ENCODE data around the gene CLCN1.

CLCN1 gene

DNA sequence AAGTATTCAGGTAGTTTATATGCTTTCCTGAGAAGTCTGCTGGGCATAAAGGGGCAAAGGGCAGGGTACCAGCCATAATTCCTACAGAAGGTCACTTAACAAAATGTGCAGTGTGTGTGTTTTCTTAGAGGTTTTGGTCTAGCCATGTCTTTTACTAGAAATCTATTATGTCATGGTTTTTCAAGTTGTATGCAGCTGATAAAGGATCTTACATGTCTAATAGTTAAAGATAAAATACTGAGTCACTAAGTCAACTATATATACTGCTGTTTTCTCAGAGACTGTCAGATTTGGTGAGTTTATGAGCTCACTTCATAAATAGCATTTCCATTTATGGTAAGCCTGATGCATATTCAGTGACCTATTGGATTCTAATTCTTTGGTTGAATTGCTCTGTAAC, 20.0 kb upstream of the CLCN1 start:
- no peak for DNase-seq

DNA sequence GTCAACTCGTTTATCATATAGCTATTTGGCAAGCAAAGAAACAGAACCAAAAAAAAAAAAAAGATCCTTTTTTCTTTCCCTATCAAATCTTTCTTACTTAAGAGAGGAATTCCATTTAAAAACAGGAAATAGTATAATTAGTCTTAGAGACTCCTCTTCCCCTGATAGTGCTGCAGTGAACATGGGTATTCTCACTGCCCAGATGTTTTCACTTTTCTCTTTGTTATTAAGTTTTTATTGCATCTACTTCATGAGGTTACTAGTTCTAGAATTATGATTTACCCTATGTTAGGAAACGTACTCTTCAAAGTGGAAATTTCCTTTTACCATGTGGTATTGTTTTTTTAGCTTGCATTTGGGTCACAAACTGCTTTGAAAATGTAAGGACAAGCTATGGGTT, 19.2 kb upstream of the CLCN1 start:
- DNase-seq = no peak

DNA sequence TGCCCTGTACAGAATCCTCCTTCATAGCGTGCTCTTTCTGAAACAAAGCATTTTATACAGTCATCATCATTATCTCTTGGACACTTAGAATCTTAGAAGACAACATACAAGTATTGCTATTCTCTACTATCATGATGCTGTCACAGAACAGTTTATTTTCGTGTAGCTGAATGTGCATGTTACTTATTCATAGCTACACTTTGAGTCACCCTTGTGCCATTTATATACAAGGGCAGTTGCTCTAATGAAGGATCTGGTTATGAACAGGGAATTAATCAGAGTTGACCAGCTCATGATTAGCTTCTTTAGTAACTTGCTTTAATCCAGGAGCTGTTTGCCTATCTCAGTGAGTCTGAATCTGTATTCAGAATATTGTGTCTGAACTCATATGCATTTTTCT, 16.6 kb upstream of the CLCN1 start:
- no peak for DNase-seq

DNA sequence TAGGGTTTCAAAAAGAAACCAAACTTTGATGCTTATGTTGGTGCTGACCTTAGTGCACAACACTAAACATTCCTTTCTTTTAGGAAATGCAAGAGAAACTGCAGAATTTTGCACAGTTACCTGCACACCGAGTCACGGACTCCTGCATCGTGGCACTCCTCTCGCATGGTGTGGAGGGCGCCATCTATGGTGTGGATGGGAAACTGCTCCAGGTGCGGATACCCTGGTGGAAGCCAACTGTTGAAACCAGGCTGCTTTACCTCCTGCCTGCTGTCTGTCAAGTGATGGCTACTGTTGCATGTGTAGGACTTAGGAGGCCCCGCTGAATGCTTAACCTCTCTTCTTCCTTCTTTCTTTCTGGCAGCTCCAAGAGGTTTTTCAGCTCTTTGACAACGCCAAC, 16.1 kb upstream of the CLCN1 start:
- peak; percentile 59 to 73 for DNase-seq

DNA sequence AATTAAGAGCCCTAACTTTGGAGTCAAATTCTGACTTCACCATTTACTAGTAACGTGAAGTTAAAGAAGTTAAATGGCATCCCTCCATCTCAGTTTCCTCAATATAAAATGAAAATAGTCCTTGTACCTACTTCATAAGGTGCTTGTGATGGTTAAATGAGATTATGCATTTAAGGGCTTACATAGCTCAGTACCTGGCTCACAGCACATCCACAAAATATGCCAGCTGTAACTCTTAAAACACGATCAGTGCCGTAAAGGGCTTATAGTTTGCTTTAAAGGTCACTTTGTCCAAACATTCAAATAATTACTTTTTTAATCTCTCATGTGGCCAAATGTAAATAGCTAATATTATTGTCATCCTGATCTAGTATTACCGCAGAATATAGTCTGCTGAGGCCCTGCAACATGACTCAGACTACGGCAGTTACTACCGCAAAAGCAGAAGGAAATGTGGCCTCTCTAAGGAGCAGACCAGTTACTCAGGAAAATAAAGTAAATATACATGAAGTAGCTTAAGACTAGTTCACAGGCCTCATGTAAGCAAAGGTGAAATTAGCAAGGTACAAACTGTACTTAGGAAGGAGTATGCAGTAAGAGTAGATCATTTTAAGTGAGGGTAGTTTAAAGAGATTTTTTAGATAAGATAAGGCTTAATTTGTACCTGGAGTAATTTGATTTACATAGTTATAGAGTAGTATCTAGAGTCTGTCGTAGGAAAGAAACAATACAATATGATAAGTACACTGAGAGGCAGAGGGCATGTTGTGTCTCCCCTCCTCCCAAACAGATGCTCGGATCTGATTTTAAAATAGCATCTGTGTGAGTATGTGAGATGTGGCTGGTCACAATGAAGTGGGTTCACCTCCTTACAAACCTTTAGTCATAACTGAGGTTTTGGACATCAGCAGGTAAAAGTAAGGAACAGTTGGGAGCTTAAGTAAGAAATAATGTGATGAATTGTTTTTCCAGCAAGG, 14.7 kb upstream of the CLCN1 start:
- peak in 1 of 2 donors; percentile 27 for DNase-seq

DNA sequence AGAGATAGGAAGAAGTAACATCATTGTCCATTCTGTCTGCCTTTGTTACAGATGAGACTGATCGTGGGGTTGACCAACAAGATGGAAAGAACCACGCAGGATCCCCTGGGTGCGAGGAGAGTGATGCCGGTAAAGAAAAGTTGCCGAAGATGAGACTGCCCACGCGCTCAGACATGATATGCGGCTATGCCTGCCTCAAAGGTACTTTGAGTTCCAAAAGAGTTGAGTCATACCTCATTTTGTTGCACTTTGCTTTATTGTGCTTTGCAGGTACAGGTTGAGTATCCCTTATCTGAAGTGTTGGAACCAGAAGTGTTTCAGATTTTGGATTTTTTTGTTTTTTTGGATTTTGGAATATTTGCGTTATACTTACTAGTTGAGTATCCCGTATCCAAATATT, 12.2 kb upstream of the CLCN1 start:
- no peak for DNase-seq

DNA sequence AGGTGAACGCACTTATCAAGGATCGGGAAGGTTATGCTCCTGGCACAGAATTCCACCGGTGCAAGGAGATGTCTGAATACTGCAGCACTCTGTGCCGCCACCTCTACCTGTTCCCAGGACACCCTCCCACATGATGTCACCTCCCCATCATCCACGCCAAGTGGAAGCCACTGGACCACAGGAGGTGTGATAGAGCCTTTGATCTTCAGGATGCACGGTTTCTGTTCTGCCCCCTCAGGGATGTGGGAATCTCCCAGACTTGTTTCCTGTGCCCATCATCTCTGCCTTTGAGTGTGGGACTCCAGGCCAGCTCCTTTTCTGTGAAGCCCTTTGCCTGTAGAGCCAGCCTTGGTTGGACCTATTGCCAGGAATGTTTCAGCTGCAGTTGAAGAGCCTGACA, 11.0 kb upstream of the CLCN1 start:
- DNase-seq = no peak

DNA sequence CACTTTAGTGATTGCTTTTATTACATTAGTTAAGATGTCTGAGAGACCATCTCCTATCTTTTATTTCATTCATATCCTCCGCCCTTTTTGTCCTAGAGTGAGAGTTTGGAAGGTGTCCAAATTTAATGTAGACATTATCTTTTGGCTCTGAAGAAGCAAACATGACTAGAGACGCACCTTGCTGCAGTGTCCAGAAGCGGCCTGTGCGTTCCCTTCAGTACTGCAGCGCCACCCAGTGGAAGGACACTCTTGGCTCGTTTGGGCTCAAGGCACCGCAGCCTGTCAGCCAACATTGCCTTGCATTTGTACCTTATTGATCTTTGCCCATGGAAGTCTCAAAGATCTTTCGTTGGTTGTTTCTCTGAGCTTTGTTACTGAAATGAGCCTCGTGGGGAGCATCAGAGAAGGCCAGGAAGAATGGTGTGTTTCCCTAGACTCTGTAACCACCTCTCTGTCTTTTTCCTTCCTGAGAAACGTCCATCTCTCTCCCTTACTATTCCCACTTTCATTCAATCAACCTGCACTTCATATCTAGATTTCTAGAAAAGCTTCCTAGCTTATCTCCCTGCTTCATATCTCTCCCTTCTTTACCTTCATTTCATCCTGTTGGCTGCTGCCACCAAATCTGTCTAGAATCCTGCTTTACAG, 10.4 kb upstream of the CLCN1 start:
- DNase-seq = peak; percentile 66 to 73

DNA sequence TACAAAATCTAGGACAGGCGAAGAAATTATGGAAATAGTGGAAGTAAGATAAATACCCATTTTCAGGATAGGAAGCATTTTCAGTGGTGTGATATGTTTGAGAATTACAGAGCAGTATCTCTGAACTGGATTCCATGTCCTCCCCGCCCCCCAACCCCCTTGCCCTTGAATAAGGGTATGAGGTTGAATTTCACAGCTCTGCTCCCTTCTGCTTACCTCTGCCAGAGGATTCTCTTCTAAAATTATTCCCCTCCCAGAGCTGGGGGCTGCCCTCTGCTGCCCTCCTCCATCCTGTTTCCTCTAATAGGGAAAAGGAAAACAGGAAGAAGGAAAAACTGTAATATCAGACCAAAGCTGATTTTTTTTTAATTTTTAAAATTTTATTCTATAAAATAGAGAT, 7.3 kb upstream of the CLCN1 start:
- no peak for DNase-seq

DNA sequence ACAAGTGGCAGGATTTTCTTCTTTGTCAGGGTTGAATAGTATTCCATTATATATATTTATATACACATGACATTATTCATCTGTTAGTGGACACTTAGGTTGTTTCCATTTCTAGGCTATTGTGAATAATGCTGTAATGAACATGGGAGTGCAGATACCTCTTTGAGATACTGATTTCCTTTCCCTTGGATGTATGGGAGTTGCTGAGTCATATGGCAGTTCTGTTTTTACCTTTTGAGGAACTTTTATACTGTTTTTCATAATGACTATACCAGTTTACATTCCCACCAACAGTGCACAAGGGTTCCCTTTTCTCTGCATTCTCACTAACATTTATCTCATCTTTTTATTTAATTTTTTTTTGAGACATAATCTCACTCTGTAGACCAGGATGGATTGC, 1.8 kb upstream of the CLCN1 start:
- no peak for DNase-seq

DNA sequence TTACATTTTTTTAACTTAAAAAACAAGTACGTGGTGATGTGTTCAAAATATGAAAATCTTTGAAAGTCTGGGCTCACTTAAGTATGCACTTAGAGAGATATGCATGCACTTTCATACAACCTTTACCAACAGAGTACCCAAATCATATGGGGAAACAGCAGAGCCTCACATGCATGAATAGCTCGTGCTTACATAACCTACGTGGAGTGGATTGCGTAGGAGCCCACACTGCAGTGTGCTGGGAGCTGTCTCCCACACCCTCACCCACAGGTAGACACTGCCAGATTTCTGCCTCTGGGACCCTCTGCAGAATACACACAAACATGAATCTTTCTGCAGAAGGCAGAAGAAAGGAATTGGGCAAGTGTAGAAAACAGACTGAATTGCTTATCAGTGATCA, 581 bp downstream of the CLCN1 start:
- DNase-seq = no peak

DNA sequence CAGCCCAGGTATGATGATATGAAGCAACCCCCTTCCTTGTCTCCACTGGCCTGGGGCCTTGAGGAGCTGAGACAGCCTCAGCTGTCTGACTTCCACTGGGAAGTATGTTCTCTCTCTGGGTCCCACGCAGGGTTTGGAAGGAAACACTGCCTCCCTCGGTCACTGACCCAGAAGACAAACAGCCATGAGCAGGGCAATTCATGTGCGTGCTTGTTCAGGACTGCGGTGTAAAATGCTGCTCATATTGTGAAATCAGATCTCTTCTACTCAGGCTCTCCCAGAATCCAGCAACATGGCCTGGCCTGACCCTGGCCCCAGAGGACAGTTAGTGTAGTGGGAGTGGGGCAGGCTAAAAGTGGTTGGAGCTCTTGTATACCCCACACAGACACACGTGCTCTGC, 2.8 kb downstream of the CLCN1 start:
- no peak for DNase-seq

DNA sequence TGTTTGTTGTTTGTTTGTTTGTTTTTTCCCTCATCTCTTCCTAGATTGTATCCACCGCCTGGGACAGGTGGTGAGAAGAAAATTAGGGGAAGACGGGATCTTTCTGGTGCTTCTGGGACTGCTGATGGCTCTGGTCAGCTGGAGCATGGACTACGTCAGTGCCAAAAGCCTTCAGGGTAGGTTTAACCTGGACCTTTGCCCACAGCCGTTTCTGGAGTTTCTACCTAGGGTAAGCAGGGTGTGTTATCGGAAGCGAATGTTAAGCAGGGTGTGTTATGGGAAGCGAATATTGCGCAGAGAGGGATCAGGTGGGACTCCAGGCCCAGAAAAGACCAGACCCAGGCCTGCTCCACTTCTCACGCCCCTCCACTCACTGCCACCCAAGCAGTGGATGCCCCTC, 4.7 kb downstream of the CLCN1 start:
- no peak for DNase-seq

DNA sequence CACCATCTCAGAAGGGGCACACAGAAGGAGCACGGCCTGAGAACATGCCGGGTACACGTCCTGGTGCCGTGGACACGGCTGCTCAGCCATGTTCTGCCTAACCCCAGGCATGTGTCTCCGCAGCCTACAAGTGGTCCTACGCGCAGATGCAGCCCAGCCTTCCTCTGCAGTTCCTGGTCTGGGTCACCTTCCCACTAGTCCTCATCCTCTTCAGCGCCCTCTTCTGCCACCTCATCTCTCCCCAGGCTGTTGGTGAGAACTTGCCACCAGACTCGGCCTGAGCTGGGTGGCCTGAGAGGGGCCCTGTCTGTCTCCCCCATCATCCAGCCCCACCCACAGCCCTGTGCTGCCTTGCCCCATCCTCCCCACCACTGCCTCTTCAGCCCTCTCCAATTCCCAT, 5.3 kb downstream of the CLCN1 start:
- DNase-seq = no peak

DNA sequence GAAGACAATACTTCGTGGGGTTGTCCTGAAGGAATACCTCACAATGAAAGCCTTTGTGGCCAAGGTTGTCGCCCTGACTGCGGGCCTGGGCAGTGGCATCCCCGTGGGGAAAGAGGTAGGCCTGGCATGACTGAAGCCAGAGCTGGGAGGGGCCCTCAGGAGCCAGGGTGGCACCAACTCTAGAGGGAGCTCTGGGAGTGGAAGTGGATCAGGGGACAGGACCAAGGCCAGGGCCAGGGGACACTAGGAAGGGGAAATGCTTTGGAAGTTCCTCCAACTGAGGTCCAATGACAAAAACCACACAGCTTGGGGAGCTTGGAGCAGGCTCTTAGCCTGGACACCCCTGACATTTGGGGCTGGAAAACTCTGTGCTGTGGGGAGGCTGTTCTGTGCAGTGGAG, 5.8 kb downstream of the CLCN1 start:
- DNase-seq = peak in 1 of 2 donors; percentile 34

DNA sequence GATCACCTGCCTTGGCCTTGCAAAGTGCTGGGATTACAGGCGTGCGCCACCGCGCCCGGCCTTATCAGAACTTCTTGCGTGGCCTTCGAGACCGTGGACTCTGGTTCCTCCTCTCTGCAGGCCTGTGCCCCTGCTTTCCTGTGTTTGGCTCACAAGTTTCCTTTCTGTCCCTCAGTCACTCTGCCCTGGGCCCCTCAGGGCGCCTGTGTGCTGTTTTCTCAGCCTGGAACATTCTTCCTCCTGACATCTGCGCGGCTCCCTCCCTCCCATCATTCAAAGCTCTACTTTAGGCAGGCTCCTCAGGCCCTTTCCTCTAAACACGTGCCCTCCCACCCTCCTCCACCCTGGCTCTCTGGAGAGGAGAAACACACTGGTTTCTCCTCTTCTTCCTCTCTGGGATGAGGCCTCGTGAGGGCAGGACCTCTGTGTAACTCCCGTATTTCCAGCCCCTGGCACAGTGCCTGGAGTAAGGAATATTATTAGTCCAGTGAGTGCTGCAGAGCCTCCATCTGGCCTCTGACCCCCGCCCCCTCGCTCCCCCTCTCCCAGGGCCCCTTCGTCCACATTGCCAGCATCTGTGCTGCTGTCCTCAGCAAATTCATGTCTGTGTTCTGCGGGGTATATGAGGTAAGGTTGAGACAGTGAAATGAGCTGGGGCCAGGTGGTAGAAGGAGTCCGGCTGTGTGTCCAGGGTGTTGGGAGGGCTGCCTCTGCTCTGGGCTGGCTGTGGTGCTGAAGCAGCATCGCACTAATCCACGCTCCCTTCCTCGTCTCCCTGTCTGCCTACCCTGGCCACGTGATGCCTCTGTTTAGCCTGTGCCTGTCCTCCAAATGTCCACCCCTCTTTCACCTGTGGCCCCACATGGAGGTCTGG, 7.1 kb downstream of the CLCN1 start:
- DNase-seq = no peak

DNA sequence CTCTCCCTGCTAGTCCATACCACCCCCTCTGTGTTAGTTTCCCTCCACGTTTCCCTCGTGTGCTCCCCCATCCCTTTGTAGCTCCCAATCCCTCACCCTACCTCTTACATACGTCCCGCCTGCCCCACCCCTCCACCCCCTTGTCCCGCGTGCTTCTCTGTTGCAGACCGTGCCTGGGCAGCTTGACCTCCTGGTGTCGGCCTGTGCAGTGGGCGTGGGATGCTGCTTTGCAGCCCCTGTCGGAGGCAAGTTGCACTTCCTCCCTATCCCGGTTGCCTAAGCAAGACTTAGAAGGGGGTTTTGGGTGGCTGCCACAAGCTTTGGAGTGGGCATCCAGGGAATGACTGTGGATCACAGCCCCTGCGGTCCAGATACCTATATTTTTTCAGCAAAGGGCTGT, 7.7 kb downstream of the CLCN1 start:
- no peak for DNase-seq

DNA sequence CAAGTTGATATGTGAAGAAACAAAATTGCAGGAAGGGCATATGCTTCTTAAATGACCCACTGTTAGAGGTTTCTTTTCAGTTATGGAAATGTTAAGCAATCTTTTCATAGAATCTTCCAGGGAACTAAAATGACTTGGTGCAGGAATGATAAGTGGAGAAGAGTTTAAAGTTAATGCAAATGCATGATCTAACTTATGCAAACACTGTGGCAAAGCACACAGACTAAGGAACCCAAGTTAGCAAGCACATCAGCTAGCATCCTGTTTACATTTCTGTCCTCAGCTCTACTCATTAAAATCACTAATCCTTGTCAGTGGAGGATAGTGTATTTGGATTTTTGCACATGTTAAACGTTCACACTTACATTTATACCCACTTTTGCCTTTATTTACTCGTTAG, 9.3 kb downstream of the CLCN1 start:
- no peak for DNase-seq

DNA sequence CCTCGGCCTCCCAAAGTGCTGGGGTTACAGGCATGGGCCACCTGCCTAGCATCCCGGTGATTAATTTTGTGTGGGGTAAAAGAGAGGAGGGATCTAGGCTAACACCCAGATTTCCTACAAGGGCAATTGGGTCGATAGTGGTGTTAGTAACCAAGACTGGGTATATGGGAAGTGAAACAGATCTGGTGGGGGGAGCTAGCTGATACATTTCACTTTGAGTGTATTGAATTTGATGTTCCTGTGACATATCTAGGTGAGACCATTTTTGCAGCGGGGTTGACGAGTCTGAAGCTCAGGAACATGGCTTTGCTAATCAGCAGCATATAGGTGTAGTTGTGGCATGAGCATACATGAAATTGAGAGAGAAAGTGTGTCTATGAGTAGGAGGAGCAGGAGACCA, 12.0 kb downstream of the CLCN1 start:
- DNase-seq = no peak

DNA sequence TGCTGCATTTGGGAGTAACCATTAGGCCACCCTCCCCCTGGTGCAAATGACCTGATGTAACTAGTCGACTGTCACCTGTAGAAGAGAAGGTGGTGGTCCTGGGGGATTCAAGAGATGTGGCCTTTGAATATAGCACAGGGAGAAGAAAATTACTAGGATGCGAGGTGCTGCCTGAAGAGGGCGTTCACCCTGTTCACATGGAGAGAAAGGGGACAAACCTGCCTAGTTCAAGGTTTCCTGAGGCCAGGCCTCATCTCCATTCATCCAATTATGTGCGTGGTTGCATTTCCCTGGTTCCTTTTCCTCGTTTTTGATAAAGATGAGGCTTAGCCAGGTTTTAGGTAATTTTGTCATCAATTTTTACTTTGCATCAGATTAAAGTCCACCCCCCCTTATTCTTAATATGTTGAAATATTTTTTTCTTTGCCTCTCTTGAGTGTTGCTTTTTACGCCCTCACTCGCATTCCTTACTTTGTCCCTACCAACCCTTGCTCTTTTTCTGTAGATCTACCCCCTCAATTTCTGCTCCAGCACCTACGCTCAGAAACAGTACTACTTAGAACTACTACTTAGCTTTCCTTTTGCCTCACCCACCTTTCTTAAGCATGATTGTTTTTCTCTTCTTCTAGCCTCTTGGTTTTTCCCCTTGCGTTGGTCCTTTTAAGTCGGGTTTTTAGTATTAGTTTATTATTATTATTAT, 13.7 kb downstream of the CLCN1 start:
- DNase-seq = no peak

DNA sequence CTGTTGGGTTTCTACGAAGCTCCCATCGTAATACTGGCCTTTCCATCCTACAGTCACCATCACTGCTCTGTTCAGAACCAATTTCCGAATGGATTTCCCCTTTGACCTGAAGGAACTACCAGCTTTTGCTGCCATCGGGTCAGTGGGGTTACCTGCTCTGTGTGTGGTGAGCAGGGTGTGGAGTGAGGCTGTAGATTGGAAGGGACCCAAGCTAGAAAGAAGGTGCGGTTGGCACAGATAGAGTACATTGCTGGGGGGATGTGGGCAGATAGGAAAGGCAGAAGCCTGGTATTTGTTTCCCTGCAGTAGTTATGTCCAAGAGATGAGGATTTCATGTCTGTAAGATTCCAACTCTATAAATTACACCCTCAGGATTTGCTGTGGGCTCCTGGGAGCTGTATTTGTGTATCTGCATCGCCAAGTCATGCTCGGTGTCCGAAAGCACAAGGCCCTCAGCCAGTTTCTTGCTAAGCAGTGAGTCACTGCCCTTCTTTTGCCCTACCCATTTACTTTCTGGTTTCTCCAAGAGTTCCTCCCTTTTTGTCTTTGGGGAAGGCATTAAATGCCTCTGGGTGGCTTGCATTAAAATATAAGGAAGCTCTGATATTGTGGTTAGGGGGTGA, 15.4 kb downstream of the CLCN1 start:
- peak in 1 of 2 donors; percentile 19 for DNase-seq

DNA sequence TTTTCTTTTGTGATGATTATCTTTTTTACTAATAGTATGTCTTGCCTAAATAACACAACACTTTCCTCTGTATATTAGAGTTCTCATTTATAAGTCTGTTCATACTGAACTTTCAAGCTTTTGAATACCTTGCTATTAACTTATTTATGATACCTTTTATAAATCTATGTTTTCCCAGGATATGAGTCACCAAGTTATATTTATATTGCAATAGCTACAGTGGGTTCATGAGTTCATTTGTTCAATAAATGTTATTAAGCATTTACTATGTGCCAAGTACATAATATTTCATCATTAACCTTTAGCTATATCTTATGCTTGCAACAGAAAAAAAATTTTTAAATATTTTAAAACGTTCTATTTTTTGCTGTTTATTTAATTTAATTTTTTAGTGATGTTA, 18.3 kb downstream of the CLCN1 start:
- DNase-seq = no peak
